ENCODE data around the gene MED20.

- TF ChIP-seq REST (IDR thresholded peaks at IDR 0.05; ENCODE audit: insufficient read depth in 1 of 2, low read depth in 2 of 2, low read length in 1 of 2) (no peak), CTCF (IDR thresholded peaks at IDR 0.05) (no peak), POLR2AphosphoS5 (IDR thresholded peaks at IDR 0.05; ENCODE audit: low read depth, low read length) (no peak), SIN3A (IDR thresholded peaks at IDR 0.05; ENCODE audit: borderline replicate concordance, insufficient read depth, low read depth, low read length) (no peak), TCF7L2 (IDR thresholded peaks at IDR 0.05; ENCODE audit: low read depth, low read length) (no peak)
Observed at GRCh38 chr6:41878961-41879405, 42.0 kb downstream of the MED20 start.

Measured in Panc1 (cell line).